Mammary epithelial cell (primary cell): ENCODE results near the gene TRIP13.

ENCODE experiments used
- CTCF ChIP-seq, 2 donors: IDR thresholded peaks in 1 of 2; conservative IDR thresholded peaks in 1 of 2; 2 replicates each; pipeline ENCODE4 v1.5.1; 2011 to 2012; ENCODE audit warnings: inconsistent platforms in 2 of 2, low read length in 2 of 2, mild to moderate bottlenecking in 2 of 2, control low read depth in 1 of 2, low read depth in 1 of 2; ENCODE audit not compliant: insufficient read depth in 1 of 2; ENCODE audit errors: extremely low read depth in 1 of 2
- EZH2 ChIP-seq: IDR thresholded peaks from 2 replicates; pipeline ENCODE4 v1.6.1; 2012; ENCODE audit warnings: low read length, inconsistent platforms, borderline replicate concordance

GRCh38 chr5:885529-885928 lies 7.2 kb upstream of the TRIP13 start:
- TF ChIP-seq EZH2 (no peak), CTCF (conservative IDR thresholded peaks at IDR 0.05 in 1 of 2, IDR thresholded peaks at IDR 0.05 in 1 of 2; ENCODE audit: extremely low read depth in 1 of 2, insufficient read depth in 1 of 2, low read depth in 1 of 2, low read length in 2 of 2) (no peak)
